ENCODE results near the gene SLAMF9.

The SLAMF9 gene

GRCh38 chr1:159938905-159939677 is 14.9 kb downstream of the SLAMF9 start:
- Histone ChIP-seq H3K36me3 (ENCODE audit: control insufficient read depth, insufficient read depth, low read length) (no peaks in the 10 kb centered on the region), H3K4me3 (replicated peaks; ENCODE audit: low read depth, low read length) (no peak overlapping the region)
- TF ChIP-seq CTCF (IDR thresholded peaks at IDR 0.05; ENCODE audit: insufficient read depth, low read length, poor library complexity, severe bottlenecking) = no peak

GRCh38 chr1:159938211-159938852 is 15.7 kb downstream of the SLAMF9 start:
- H3K36me3 ChIP-seq (ENCODE audit: control insufficient read depth, insufficient read depth, low read length) = no peaks in the 10 kb centered on the region
- no peak for TF ChIP-seq CTCF (IDR thresholded peaks at IDR 0.05; ENCODE audit: insufficient read depth, low read length, poor library complexity, severe bottlenecking)
- no peak for DNase-seq (ENCODE audit: extremely low read depth, insufficient read length)
- no peak overlapping the region for H3K4me3 ChIP-seq (replicated peaks; ENCODE audit: low read depth, low read length)
- no peaks in the 10 kb centered on the region; the same call in none of the 2 replicates for H3K27me3 ChIP-seq (replicated peaks; ENCODE audit: control insufficient read depth, insufficient read depth, low read length)

More at GRCh38 chr1:159938905-159939677, 14.9 kb downstream of the SLAMF9 start:
- no peak for DNase-seq (ENCODE audit: extremely low read depth, insufficient read length)
- no peaks in the 10 kb centered on the region; the same call in none of the 2 replicates for H3K27me3 ChIP-seq (replicated peaks; ENCODE audit: control insufficient read depth, insufficient read depth, low read length)

GRCh38 chr1:159937054-159937750 is 16.8 kb downstream of the SLAMF9 start:
- H3K4me3 ChIP-seq (replicated peaks; ENCODE audit: low read depth, low read length) = no peak overlapping the region
- no peak for DNase-seq (ENCODE audit: extremely low read depth, insufficient read length)
- H3K36me3 ChIP-seq (ENCODE audit: control insufficient read depth, insufficient read depth, low read length) = no peaks in the 10 kb centered on the region
- no peaks in the 10 kb centered on the region; the same call in 1 of the 2 replicates for H3K27me3 ChIP-seq (replicated peaks; ENCODE audit: control insufficient read depth, insufficient read depth, low read length)
- no peak for TF ChIP-seq CTCF (IDR thresholded peaks at IDR 0.05; ENCODE audit: insufficient read depth, low read length, poor library complexity, severe bottlenecking)

- Histone ChIP-seq H3K27me3 (replicated peaks; ENCODE audit: control insufficient read depth, insufficient read depth, low read length) (no peaks in the 10 kb centered on the region; the same call in 1 of the 2 replicates), H3K4me3 (replicated peaks; ENCODE audit: low read depth, low read length) (no peak overlapping the region), H3K36me3 (ENCODE audit: control insufficient read depth, insufficient read depth, low read length) (no peaks in the 10 kb centered on the region)
- peak; percentile 98 for TF ChIP-seq CTCF (IDR thresholded peaks at IDR 0.05; ENCODE audit: insufficient read depth, low read length, poor library complexity, severe bottlenecking)
- DNase-seq (ENCODE audit: extremely low read depth, insufficient read length) = peak; percentile 65
Observed at GRCh38 chr1:159936273-159936904, 17.6 kb downstream of the SLAMF9 start.

- TF ChIP-seq CTCF (IDR thresholded peaks at IDR 0.05; ENCODE audit: insufficient read depth, low read length, poor library complexity, severe bottlenecking) = no peak
- Histone ChIP-seq H3K27me3 (replicated peaks; ENCODE audit: control insufficient read depth, insufficient read depth, low read length) (no peaks in the 10 kb centered on the region; the same call in 1 of the 2 replicates), H3K36me3 (ENCODE audit: control insufficient read depth, insufficient read depth, low read length) (no peaks in the 10 kb centered on the region), H3K4me3 (replicated peaks; ENCODE audit: low read depth, low read length) (no peak overlapping the region)
- DNase-seq (ENCODE audit: extremely low read depth, insufficient read length) = no peak
Observed at GRCh38 chr1:159935719-159936272, 18.2 kb downstream of the SLAMF9 start.
